ENCODE measurements around the gene TAF10.

DNA sequence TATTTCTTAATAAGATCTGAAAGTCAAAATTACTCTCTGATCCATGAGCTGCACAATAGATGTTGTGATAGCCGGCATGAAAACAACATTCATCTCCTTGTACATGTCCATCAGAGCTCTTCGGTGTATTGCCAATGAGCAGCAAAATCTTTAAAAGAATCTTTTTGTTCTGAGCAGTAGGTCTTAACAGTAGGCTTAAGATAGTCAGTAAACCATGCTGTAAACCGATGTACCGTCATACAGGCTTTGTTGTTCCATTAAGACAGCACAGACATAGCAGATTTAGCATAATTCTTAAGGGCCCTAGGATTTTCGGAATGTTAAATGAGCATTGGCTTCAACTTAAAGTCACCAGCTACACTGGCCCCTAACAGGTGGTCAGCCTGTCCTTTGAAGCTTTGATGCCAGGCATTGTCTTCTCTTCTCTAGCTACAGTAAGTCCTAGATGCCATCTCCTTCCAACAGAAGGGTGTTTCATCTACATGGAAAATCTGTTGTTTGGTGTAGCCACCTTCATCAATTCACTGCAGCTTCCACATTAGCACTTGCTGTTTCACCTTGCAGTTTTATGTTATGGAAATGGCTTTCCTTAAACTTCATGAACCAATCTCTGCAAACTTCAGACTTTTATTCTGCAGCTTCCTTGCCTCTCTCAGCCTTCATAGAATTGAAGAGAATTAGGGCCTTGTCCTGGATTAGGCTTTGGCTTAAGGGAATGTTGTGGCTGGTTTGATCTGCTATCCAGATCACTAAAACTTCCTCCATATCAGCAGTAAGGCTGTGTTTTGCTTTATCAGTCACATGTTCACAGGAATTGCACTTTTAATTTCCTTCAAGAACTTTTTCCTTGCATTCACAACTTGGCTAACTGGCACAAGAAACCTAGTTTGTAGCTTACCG is 37.0 kb downstream of the TAF10 start:
- TF ChIP-seq, protein P1, sequence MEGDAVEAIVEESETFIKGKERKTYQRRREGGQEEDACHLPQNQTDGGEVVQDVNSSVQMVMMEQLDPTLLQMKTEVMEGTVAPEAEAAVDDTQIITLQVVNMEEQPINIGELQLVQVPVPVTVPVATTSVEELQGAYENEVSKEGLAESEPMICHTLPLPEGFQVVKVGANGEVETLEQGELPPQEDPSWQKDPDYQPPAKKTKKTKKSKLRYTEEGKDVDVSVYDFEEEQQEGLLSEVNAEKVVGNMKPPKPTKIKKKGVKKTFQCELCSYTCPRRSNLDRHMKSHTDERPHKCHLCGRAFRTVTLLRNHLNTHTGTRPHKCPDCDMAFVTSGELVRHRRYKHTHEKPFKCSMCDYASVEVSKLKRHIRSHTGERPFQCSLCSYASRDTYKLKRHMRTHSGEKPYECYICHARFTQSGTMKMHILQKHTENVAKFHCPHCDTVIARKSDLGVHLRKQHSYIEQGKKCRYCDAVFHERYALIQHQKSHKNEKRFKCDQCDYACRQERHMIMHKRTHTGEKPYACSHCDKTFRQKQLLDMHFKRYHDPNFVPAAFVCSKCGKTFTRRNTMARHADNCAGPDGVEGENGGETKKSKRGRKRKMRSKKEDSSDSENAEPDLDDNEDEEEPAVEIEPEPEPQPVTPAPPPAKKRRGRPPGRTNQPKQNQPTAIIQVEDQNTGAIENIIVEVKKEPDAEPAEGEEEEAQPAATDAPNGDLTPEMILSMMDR (IDR thresholded peaks at IDR 0.05), result no peak
- TF ChIP-seq EP300 (IDR thresholded peaks at IDR 0.05; ENCODE audit: low read depth) (no peak), POLR2AphosphoS5 (IDR thresholded peaks at IDR 0.05) (no peak), POLR2A (IDR thresholded peaks at IDR 0.05) (no peak)

All from transverse colon (tissue), 4 donors.